Activated CD4-positive, CD25-positive, alpha-beta regulatory T cell treated with anti-CD3 and anti-CD28 coated beads, Interleukin-2, amount 50 U/mL, for 72 hours (primary cell): ENCODE data around the gene PHLDB1.

Experiments
- DNase-seq: peaks from one replicate; pipeline ENCODE4 v3.0.0; 2021

The PHLDB1 gene

DNA sequence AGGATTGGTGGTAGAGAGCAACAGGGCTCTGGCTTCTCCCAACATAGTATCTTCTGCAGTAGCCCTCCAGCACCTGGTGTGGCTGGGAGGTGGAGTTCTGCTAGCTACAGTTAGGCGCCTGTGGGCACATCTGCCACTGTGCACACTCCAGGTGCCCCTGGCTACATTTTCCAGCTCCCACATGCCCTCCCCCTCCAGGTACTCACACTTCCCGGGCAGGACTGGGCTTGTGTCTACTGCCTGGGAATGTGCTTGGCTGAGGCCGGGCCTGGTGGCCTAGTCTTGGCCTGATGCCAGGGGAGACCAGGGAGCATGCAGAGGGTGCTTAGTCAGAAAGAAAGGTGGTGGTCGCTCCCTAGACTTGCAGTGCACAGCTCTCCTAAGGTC, 15.8 kb downstream of the PHLDB1 start:
- no peak for DNase-seq

DNA sequence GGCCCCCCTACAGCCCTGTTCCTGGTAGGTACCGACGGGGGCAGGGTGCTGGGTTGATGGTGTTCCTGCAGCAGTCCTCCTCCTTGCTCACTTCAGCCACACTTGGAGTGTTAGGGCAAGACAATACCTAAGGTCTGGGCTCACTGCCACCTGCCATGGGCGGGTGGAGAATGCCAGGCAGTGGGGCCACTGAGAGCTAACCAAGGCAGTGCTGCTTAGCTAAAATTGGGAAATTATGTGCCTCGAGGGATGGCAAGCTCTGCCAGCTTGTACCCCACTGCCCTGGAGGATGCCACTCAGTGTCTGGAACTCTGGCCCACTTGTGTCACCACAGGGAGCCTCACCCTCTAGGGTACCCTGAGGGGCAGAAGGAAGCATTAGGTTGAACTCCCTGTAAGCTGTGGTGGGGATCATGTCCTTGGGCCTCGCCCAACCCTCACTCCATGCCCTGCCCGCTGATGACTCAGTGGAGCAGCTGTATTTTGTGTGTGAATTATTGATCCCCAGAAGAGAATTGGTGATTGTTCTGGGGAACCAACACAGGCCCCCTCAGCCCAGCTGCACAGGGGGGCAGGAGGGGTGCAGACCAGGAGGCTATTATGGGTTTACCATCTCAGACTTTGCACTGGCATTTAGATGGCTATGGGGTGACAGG, 17.7 kb downstream of the PHLDB1 start:
- no peak for DNase-seq

DNA sequence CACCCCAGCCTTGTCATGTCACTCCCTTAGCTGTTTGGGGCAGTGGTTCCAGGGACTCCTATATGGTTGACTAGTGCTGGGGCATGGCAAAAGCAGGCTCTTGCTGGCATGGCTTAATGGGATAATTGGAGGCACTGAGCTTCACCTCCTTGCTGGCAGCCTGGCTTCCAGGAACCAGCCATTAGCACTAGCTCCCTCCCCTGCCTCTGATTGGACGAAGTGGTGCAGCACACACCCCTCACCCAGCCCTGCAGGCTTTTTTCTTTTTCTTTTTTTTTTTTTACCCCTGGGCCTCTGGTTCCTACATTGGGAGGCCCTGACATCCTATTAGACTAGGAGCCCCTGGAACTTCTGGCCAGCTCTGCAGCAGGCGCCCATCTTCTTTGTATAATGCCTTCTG, 18.6 kb downstream of the PHLDB1 start:
- no peak for DNase-seq

DNA sequence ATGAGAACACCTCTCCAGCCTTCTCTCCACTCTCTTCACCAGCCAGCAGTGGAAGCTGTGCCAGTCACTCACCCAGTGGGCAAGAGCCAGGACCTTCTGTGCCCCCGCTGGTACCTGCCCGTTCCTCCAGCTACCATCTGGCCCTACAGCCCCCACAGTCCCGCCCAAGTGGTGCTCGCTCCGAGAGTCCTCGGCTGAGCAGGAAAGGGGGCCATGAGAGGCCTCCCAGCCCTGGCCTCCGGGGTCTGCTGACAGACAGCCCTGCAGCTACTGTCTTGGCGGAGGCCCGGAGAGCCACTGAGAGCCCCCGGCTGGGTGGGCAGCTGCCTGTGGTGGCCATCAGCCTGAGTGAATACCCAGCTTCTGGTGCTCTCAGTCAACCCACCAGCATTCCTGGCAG, 20.2 kb downstream of the PHLDB1 start:
- DNase-seq, result no peak

DNA sequence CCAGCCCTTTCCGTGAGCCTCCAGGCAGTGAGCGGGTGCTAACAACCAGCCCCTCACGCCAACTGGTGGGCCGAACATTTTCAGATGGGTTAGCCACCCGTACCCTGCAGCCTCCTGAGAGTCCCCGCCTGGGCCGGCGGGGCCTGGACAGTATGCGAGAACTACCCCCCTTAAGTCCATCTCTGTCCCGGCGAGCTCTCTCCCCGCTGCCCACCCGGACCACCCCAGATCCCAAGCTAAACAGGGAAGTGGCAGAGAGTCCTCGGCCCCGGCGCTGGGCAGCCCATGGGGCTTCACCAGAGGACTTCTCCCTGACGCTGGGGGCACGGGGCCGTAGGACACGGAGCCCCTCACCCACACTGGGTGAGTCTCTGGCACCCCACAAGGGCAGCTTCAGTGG, 20.6 kb downstream of the PHLDB1 start:
- DNase-seq, result no peak

DNA sequence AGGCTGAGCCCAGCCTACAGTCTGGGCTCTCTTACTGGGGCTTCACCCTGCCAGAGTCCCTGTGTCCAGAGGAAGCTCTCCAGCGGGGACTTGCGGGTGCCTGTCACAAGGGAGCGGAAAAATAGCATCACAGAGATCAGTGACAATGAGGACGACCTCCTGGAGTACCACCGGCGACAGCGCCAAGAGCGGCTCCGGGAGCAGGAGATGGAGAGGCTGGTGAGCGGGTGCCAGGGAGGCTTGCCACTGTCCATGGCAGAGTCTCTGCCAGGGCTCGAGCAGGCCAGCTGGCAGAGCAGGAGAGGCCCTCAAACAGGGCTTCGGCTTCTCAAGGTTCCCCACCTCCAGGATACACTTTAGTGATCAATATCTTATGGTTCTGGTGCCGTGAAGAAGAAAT, 21.0 kb downstream of the PHLDB1 start:
- no peak for DNase-seq

DNA sequence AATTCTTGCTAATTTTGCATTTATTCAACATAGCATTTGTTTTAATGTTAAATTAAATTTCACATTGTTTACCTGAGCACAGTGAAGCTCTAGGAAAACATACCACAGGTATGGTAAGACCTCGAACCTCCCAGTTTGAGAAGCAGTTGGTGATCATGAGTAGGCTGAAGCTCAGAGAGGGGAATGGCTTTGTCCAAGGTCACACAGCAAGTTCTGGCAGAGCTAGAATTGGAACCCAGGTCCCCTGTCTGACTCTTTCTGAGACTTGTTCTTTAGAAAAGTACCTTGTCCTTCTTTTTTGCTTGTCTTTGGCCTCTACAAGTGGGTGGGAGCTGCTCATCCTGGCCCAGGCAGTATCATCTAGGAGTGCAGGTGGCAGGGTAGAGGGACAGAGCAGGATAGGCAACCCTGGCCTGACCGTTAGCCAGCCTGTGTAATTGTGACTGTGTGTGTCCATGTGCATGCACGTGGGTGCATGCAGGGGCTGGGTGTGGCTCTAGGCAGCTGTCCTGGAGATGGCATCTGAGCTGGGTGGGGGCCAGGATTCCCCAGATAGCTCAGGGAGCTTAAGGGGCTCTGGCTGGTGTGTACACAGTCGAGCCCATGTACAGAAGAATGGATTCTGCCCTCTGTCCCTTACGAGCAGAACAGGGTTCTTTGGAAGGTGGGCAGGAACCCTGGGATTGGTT, 21.6 kb downstream of the PHLDB1 start:
- no peak for DNase-seq

DNA sequence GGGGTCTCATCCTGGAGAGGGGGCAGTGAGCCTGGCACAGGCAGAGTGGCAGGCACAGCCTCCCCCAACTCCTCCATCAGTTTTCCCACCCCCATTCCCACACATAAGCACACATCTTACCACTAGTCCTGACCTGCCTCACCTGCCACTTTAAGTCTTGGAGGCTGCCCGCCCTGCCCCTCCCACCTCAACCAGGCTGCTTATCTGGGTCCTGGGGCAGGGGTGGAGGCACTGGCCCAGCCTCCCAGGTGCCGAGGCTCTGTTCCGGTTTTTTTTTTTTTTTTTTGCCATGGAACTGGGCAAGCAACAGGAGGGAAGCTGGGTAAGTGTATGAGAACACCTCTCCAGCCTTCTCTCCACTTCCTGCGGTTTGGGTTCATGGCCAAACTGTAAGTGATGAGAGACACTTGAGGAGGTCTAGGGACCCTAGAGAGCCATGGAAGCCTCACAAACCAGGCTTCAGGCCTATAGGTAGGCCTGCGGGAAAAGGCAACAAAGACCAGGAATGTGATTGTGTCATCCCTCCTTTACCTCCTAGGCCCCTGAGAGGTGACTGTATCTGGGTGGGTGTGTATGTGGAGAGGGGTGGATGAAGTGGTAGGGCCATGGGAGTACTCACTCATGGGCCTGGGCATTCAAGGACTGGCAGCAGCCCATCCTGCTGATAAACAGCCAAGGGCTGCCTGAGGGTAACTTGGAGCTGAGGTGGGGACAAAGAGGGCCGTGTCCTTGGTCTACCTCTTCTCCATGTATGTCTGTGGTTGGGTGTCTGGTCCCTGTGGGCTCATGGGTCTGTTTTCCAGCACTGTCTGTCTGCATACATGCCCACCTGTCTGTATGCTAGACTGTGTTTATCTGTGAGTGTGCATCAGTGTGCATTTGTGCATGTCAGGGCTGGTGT, 22.6 kb downstream of the PHLDB1 start:
- DNase-seq, result no peak

DNA sequence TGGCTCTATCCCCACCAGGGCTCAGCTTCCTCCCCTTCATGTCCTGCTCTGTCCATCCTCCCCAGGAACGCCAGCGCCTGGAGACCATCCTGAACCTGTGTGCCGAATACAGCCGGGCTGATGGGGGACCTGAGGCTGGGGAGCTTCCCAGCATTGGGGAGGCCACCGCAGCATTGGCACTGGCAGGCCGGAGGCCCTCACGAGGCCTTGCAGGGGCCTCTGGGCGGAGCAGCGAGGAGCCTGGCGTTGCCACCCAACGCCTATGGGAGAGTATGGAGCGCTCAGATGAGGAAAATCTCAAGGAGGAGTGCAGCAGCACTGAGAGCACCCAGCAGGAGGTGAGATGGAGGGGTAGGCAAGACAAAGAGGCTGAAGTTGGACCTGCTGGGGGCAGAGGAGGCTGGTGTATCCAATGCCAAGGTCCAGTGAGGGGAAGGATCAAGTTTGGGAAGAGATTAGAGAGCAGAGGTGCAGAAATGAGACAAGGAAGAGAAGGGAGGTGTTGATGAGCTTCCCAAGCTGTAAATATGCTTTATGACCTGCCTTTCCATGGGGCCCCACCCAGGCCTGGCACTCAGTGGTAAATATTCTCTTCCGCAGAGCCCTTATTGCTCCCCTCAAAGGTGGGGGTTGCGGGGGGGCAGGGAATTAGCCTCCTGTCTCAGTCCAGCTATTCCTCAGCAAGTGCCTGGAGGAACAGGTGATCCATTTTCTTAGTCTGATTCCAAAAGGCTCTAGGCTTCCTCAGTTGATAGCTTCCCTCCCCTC, 23.9 kb downstream of the PHLDB1 start:
- DNase-seq, result no peak

DNA sequence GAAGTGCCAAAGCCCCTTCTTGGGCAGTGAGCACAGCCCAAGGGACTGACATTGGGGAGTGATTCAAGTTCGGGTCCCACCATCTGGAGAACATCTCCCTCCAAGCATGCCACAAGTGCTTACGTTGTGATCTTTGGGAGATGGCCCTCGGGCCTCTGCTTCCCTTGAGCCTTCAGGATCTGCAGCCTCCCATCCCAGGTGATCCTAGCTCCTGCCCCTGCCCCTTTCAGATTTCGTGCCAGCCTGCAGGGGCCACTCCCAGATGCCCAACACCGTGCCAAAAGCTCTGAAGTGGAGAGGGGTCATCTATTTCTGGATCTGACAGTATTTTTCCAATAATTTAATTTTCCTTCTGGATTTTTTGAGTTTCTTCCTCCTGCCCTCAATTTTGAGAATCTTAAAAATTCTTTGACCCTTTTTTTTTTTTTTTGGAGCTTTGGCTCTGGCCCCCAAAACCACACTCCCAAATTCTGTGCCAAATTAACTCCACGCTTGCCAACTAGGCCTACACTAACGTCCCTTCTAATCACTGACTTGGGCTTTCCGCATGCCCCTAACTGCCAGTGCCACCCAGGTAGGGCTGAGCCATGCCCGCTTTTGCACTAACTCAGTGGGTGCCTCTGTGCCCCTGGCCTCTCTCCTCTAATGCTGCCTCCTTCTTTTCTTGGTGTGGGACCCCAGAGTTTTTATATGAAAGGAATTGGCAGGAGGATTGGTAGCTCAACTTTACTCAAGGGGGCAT, 25.3 kb downstream of the PHLDB1 start:
- no peak for DNase-seq

DNA sequence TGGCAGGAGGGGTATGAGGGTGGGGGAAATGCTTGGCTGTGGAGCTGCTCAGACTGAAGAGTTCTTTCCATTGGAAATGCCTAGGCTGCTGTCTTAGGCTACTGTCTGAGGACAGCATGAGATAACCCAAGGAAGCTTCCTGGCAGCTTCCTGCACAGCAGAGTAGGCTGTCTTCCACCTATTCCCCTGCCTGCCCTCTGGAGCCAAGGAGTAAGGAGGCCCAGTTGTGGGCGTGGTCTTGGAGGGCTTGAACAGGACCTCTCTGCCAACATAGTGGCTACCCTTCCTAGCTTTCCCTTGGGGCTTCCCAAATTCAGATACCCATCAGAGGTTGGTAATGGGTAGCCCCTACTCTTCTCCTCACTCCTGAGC, 25.9 kb downstream of the PHLDB1 start:
- DNase-seq, result no peak

DNA sequence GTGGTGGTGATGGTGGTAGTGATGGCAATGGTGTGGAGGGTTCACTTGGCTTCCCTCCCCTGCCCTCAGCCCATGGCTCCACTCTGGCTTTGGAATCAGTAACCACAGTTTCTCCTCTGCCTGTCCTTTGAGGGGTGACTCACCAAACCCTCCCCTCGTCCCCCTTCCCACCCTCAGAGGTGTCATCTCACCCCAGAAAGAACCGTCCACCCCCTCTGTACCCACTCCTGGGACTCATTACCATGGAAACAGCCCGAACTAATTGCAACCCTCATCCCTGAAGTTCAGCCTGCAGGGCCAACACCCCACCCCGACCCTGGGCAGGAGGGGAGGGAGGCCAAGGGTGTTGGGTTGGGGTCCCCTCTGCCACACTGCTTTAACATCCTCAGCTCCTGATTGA, 26.6 kb downstream of the PHLDB1 start:
- DNase-seq, result no peak

DNA sequence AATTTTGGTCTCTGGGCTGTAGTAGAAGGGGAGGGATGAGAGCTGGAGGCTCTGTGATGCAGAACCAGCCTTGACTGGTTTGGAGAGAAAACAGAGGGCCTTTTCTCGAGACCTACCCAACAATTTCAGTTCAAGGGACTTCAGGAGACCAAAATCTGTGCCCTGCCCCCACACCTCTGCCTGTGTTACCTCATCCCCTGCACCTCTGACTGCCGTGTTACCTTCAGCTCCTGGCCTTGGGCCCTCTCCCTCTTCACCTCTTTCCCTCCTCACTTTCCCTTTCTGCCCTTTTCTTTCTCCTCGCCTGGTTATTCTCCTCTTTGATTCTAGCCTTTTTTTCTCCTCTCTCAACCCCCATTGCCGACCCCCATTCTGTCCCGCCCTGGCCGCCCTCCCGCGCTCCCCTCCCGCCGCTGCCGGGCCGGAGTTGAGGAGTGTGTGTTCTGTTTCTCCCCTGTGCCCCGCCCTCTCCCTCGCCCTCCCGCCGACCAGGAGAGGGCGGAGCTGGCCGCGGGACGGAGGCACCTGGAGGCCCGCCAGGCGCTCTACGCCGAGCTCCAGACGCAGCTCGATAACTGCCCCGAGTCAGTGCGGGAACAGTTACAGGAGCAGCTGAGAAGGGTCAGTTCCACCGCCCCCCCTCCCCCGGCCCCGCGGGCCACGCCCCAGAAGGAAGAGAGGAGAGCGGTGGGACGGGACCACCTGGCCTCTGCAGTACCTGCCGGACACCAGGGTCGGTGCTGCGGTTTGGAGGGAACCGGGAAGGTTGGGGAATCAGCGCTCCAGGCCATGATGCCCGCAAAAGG, 27.2 kb downstream of the PHLDB1 start:
- no peak for DNase-seq

DNA sequence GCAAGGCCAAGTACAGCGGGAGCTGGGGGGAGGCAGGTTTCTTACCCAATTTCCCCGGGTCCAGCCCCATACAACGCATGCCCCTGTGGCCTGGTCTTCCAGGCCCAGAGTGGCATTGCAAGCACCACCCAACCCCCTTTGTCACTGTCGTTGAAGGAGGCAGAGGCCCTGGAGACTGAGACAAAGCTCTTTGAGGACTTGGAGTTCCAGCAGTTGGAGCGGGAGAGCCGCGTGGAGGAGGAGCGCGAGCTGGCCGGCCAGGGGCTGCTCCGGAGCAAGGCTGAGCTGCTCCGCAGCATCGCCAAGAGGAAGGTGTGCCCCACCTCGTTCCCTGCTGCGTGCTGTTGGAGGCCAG, 27.8 kb downstream of the PHLDB1 start:
- no peak for DNase-seq

DNA sequence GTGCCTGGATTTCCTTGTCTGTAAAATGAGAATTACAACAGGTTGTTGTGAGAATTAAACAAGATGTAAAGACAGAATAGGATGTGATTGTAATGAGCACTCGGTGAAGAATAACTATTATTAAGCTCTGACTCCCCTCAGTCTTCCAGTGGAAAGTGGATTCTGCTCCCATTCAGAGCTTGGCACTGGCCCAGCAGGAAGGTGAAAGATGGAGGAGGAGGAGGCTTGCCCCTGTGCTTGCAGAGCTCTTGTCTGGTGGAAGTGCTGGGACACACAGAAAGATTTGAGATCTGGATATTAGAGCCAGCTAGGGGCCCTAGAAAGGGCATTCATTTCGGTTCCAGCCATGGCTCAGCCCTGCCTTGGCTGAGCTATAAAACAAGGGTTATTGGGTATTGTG, 28.2 kb downstream of the PHLDB1 start:
- DNase-seq, result no peak

DNA sequence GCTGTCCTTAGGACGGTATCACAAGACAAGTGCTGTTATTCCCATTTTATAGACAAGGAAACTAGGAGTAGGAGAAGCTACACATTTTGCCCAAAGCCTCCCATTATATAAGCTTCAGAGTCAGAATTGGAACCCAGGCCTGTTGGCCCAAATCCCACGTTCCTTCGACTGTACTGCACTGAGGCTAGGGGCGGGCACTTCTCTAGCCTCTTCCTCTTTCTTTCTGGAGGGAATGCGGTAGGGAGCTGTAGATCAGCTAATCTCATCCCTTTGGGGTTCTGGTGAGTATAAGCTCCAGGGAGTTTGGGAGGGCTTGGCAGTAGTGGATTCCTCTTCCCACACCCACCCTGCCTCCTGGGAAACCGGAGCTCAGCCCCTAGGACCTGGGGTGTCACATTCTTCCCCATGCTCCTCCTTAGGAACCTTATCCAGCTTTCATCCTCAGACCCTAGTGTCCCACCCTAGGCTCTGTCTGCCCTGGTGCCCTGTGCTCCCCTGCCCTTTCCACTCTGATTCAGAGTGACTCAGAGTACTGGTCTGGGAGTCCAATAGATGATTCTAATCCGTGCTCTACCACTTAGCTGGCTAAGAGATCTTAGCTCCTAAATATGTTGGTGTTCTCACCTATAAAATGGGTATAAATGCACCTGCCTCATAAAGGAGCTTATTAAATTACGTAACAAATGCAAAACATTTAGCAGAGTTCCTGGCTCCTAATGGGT, 29.3 kb downstream of the PHLDB1 start:
- DNase-seq, result no peak

DNA sequence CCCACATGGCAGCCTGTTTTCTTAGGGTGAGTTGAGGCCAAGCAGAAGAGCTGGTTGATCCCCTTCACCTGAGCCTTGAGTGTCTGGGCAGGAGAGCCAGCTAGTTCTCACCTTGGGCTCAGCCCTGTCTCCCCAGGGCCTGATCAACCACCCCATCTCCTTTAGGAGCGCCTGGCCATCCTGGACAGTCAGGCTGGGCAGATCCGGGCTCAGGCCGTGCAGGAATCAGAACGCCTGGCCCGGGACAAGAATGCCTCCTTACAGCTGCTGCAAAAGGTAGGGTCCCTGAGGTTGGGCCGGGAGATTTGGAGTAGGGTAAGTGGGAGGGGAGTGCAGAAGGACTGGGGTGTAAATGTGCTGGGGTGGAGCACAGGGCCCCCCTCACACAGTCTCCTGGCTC, 31.3 kb downstream of the PHLDB1 start:
- no peak for DNase-seq

DNA sequence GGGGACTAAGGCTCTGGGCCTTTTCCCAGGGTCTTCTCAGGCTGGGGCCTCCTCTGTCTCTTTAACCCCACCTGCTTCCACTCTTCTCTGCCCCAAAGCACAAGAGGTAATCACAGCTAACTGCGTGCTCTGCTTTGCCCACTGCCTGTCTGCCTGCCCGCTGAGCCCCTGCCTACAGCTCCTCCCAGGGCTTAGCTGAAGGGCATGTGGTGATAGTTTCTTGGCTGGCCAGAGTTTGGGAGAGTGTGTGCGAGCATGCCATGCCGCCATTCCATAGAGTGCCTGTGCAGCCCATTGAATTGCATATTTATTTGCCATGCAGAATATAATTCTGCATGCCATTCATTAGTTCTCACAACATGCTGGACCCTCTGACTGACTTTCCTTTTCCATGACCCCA, 32.5 kb downstream of the PHLDB1 start:
- DNase-seq, result no peak

DNA sequence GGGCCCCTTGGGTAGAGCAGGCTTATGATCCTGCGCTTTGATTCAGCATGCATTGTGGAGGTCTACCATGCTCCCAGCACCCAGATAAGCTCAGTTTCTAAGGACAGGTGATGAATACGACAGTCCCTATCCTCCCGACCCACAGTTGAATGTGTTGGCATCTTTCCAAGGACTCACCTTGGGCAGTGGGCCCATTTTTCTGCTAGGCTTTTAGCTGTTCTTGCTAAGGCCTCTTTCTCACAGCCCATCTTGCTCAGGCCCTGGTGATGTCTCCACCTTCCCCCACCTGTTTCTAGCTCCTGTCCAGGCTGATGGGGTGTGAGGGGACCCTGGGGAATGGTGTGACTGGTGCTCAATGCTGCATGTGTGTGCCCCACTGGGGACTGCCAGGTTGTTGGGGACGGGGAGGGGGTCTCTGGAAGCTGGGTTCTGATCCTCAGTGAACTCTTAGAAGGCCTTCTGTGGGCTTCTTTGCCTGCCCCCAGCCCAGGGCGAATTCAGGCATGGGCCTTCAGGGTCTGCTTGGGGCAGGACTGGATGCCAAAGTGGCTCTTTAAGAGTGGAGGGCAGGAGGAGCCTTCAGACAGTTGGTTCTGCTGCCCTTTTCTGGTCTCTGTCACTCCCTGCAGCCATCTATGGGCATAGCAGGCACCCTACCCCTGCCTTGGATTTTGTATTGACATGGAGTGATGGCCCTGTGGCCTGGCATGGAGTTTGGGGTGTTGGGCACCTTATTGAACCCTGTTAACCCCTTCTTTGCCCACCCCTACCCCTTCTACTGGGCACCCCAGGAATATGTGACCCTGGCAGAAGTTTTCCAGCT, 33.1 kb downstream of the PHLDB1 start:
- DNase-seq, result no peak

DNA sequence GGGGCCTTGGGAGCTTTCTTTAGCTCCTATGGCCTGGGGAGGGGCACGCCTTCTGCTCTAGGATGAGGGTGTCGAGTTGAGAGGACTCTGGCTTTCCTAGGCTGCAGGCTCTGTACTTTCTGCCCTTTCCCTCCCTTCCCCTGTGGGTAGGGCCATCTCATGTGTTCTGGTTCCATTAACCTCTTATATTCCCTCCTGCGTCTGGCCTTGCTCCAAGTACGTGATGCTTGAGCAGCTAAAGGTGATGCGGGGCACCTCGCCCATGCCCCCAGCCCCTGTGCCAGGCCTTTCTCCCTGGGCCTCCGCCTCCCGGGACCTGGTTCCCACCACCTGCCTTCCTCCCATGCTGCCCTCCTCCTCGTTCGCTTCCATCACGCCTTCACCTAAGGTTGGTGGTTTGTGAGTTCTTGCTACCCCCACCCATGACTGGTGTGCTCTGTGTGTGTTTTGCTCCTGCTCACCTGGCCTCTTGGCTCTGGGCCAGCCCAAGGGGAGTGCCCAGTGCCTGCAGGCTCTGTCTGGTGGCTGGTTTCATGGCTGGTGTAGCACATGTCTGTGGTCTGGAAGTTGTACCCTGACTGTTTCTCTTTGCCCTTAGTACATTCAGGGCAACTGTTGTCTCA, 34.1 kb downstream of the PHLDB1 start:
- no peak for DNase-seq
